Activated CD4-positive, CD25-positive, alpha-beta regulatory T cell treated with anti-CD3 and anti-CD28 coated beads, Interleukin-2, amount 50 U/mL, for 72 hours (primary cell): ENCODE results near the gene LAMA3.

Experiments
- DNase-seq: peaks from one replicate; pipeline ENCODE4 v3.0.0; 2021

The LAMA3 gene

DNA sequence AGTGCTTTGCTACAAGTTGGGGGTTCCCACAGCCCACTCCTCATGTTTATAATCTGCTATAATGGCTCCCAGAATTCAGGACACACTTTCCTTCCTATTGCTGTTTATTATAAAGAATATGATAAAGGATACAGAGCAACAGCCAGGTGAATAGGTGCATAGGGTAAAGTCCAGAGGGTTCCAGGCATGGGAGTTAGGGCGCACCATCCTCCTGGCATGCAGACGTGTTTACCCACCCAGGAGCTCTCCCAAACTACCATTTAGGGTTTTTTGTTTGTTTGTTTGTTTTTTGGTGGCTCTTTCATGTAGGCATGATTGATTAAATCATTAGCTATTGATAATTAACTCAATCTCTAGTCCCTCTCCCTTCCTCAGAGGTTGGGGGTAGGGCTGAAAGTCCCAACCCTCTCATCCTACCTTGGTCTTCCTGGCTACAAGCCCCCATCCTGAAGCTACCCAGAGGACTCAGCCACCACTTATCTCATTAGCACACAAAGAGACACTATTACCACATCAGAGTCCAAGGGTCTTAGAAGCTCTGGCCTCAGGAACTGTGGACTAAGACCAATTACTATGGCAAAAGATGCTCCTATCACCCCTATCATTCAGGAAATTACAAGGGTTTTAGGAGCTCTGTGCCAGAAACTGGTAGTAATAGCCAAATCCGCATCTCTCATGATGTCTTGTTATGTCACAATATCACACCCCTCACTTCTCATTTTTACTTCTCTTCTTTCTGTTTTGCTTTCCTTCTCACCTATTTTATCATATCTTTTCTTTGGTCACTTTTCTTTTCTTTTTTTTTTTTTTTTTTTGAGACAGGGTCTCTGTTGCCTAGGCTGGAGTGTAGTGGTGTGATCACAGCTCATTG lies 170.4 kb downstream of the LAMA3 start:
- DNase-seq: no peak

DNA sequence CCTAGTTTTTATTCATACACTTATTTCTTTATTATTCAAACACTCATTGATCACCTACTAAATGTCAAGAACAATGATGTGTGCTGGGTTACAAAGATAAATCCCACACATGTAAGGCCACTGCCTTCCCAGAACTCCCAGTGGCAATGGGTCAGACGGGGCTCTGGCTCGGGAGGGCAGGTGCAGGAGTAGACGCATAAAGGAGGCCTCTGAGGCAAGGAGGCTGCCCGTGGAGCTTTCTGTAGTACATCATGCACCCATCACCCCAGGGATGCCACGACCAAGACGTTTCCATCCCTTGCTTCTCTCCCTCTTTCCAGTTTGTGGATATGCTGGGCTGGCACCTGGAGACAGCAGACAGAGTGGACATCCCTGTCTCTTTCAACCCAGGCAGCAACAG lies 172.1 kb downstream of the LAMA3 start:
- DNase-seq: no peak

DNA sequence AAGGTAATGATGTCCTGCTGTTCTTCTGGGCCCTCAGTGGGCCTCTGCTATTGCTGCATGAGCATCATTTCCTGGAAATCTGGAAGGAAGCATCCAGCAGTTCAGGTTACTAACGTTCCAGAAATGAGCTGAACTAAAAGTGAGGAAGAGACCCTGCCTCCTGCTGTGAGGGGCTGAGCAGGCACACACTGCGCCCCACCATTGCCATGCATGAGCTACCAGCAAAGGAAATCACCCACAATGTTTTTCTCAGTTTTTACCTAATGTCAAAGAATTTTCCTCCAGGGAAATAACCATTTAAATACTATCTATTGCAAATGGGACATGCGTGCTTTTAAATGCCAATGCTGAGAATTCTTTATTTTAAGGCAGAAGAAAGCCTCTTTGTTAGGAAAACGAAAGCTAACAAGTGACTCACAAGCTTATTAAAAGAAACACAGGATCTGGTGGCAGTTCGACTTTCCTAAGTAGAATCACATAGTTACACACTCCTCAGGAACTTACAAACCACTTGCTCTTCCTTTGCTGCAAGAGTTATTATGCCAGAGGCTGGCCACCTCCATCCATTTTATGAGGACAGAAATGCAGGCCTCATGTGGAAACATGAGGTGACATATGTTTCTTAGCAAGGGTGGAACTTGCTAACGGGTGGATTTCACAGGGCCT lies 172.7 kb downstream of the LAMA3 start:
- no peak for DNase-seq

DNA sequence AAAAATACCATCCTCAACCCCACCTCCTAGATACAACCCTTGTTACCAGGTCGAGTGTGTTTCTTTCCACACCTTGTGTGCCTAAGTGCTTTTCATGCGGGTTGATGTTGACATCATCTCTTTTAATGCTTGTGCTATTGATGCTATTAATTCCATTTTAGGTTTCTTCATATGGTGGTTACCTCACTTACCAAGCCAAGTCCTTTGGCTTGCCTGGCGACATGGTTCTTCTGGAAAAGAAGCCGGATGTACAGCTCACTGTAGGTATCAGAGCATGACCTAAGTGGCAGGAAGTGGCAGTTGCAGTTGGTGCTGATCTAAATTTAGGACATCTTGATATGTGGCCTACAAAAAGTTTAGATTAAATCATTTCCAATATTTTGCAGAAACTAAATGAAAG lies 175.4 kb downstream of the LAMA3 start:
- DNase-seq: no peak

DNA sequence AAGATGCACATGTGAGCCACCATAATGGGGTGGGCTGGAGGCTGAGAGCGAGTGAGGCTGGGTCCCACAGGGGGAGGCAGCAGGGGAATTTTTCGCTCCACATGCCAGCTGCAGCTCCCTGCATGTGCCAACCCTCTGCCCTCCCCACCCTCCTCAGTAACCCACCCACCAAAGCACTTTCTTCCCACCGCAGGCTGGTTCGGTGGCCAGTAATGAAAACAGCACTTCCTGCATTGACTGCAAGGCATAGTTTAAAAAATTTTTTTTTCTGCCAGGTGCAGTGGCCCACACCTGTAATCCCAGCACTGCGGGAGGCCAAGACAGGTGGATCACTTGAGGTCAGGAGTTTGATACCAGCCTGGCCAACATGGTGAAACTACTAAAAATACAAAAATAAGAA lies 177.8 kb downstream of the LAMA3 start:
- no peak for DNase-seq

DNA sequence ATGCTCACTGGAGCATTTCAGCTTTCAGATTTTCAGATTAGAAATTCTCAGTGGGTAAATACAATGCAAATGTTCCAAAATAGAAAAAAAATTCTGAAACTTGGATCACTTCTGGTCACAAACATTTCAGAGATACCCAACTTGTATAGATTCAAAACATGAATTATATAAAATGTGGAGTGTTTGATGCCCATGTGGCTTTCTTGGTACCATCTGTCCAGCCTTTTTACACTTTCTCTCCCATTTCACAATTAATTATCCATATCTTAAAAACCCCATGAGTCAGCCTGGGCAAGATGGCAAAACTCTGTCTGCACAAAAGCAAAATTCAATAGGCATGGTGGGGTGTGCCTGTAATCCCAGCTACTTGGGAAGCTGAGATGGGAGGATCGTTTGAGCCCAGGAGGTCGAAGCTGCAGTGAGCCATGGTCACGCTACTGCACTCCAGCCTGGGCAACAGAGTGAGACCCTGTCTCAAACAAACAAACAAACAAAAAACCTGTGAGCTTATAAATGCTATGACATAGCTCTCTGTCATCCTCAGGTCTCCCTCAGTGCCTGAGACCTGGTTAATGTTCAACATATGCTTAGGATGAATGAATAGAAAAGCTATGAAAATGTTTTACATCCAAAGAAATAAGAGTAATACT lies 179.0 kb downstream of the LAMA3 start:
- DNase-seq: no peak

DNA sequence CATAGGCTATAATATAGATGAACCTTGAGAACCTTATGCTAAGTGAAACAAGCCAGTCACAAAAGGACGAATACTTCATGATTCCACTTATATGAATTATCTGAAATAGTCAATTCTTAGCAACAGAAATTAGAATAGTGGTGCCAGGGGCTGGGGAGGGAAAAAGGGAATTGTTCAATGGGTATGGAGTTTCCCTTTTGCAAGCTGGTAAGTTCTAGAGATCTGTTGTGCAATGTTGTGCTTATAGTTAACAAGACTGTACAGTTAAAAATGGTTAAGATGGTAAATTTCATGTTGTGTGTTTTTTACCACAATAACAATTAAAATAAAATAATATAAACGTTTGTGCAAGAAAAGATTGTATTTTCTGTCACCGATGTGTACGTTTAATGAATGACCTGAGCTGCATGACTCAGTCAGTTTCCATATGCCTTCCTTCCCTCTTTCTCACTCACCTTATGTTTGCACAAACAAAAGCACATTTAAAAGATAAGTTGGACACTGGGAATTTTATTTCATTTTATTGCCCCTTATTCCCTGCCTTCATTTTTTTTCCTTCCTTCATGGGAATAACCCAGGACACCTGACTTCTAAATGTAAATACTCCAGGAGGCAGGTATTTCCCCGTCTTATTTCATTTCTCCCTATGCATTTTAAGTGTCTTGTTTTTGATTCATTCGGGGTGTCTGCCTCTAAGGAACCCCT lies 181.6 kb downstream of the LAMA3 start:
- no peak for DNase-seq

DNA sequence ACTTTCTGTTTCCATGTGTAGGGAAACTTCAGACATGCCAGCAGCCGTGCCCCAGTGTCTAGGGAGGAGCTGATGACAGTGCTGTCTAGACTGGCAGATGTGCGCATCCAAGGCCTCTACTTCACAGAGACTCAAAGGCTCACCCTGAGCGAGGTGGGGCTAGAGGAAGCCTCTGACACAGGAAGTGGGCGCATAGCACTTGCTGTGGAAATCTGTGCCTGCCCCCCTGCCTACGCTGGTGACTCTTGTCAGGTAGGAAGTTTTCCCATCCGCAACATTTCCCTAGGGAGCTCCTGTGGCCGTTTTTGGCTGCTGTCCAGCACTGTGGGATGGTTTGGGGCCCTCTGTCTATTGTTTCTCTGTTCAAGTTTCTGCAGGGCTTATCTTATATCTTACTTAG lies 182.2 kb downstream of the LAMA3 start:
- peak; percentile 35 for DNase-seq

DNA sequence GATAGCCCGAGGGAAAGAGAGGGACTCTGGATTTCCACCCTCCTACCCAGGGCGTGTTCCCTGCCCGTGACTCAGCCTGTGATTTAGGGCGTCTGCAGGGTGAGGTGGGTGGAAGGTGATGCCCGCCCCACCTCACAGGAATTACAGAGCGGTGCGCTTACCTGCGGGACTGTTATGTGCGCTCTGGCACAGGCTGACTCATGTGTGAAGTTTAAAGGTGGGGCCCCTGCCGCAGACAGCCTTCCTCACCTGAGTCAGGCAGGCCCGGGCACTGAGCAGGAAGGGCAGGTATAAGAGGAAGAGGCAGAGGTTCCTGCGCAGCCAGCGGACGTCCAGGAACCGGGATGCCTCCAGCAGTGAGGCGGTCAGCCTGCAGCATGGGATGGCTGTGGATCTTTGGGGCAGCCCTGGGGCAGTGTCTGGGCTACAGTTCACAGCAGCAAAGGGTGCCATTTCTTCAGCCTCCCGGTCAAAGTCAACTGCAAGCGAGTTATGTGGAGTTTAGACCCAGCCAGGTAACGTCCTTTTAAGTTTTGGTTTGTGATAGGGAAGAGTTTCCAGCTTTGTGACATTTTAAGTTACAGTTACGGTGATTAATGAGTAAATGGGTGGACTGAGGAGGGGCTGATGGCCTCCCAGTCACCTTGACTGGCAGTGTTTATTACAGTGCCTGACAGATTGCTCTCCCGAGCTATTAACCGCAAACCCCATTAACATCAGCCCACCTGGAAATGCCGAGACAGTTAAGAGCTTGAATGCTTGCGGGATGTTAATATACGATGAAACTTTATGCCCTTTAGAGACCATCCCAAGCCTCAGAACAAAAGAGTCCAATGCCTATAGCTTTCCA lies 183.7 kb downstream of the LAMA3 start:
- DNase-seq: no peak

DNA sequence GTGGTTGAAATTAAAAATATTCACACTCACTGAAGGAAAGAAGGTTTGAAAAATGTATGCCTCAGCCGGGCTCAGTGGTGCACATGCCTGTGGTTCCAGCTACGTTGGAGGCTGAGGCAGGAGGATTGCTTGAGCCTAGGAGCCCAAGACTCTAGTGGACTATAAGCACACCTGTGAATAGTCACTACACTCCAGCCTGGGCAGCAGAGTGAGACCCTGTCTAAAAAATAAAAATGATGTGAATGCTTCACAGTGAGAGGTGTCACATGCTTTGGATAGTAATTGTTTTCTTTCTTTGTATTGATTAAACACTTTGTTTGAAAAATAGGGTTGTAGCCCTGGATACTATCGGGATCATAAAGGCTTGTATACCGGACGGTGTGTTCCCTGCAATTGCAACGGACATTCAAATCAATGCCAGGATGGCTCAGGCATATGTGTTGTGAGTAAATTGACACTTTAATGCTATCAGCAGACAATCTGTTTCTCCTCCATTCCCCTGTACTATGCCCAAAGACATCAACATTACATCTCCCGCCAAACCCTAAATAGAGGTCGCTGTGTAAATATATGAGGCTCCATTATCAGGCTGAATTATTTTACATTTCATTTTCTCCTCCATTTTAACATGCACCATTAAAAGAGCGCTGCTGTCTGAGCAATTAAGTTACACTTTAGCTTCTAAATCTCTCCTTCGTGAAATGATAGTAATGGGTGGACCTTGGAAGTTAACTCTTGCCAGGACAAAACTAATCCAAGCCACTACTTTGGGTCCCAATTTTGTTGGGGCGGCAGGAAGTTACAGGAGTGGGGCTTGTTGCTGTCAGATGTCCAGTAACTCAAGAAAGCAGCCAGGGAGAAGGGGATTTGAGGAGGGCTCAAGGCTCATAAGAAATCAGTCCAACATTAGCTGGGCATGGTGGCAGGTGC lies 187.0 kb downstream of the LAMA3 start:
- no peak for DNase-seq

DNA sequence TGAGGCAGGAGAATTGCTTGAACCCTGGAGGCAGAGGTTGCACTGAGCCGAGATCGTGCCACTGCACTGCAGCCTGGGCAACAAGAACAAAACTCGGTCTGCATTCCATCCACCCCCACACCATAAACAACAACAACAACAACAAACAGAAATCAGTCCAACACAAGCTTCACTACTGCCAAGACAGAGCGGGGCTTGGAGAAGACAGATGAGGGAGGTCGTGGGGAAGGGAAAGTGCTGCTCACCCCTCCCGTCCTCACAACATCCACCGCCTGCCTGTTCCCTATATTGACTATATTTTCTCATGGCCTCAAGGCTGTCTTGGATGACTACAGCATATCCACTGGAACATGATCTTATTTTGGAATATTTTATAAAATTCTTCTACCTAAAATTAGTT lies 187.7 kb downstream of the LAMA3 start:
- no peak for DNase-seq

DNA sequence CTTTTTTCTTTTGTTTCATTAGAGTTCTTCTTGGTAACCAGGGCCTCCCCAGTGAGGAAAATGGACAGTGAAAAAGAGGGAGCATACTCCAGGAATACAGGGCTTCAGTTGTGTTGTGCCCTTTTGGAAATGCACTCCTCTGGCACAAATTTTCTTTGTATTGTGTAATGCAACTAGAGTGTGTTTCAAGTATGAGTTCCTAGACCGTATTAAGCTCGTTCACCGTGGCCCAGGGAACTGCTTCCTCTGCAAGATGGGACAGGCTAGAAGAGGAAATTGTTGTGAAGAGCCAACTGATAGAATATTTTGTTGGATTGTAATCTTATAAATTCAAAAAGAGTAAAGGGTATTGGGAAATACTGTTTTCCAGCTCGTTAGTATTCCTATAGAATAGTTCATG lies 188.1 kb downstream of the LAMA3 start:
- DNase-seq: no peak

DNA sequence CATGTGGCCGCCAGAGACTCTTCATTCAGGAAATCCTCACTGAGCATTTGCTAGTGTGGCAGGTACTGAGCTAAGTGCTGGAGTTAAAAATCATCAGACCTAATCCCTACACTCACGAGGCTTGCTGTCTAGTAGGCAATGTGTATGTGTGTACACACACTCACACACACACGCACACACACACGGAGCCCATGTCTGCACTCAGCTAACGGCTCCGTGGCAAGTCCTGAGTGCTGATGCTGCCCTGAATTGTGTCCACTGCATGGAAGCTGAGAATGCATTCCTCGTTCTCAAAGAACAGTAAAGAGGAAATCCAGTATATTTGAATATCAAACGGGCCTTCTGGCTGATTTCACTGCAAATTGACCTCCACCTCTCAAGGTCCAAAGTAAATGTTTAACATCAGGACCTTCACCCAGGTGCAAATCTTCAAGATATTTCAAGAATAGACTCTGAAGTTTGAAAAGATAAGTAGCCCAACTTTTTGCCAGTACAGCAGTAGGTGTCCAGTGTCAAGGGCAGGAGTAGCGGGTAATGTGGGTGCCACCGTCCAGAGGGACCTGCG lies 189.2 kb downstream of the LAMA3 start:
- no peak for DNase-seq

DNA sequence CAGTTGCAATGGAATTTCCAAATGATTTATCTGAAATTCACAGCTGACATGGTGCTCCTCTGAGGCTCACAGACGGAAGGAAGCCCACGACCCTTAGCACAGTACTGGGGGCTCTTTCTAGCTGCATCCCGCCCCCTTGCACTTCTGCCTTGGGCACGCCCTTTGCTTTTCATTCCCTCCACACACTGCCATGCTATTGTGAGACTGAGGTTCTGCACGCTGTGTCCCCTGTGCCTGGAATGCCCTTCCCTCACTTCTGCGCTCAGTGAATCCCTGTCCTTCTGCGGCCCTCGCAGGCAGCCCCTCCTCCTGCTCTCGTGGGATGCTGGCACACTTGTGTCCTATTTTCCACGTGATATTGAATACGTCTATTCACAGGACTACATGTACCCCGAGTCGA lies 189.9 kb downstream of the LAMA3 start:
- no peak for DNase-seq

DNA sequence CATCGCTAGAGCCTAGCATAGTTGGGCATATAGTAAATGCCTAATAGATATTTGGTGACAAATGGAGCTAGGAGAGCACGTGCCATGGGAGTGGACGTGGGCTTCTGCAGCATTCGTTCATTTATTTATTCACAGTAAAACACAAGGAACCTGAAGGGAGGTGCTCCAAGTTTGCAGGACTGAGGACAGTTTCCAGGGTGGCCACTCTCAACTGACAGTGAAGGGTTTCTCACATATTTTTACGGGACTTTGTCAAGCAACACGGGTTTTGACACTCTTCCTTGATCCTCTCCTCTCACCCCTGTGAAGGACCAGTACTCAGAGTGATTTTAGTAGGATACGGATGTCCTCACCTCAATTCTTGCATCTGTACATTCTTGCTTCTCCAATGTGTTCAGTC lies 190.3 kb downstream of the LAMA3 start:
- DNase-seq: no peak

DNA sequence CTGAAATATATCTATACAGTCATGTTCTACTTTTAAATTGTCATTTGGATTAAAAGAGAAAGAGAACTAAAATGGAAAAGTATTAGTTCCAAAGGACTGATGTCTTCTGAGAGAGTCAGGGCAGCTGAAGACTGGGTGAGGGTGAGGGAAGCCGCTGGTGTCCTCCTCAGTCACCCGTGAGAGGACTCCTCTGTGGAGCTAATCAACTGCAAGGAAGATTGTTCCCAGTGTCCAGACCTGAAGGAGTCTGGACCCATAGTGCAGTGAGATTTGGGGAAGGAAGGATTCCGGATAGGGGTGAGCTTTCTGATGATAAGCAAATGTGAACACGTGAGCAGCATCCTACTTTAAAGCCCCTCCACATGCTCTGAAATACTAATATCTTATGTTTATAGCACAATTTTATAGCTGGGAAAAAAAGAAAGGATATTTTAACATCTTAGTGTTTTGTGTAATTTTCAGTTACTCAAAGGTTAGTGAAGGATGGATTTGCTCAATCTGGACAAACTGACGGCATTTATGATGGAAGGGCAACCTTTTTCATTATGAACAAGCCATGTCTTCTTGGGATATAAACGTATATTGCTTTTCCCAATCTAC lies 190.8 kb downstream of the LAMA3 start:
- no peak for DNase-seq

DNA sequence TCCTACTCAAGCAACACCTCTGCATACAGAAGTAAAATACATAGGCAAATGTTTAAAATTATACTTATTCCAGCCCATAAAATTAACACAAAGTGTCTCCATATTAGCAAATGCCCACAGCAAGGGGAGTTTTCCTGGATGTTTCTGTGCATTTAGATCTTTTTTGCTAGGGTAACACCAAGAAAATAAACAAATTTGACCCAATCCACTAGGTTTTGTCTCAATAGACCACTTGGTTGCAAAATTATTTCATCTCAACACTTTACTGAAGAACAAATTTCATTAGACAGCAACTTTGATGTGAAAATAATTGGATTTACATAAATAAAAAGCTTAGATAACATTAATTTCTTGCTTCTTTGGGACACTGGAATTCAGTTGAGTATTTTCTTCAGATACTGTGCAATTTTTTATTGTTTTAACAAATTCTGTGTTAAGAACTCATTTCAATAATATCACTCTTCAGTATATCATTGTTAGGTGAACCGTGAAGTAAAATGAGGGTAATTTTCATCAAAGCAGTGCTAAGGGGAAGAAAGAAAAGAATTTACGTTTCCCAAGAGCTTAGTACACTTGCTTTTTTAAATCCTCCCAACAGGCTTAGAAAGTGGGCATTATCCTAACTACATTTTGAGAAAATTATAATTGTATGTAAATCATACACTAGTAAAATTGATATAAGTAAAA lies 191.8 kb downstream of the LAMA3 start:
- no peak for DNase-seq

DNA sequence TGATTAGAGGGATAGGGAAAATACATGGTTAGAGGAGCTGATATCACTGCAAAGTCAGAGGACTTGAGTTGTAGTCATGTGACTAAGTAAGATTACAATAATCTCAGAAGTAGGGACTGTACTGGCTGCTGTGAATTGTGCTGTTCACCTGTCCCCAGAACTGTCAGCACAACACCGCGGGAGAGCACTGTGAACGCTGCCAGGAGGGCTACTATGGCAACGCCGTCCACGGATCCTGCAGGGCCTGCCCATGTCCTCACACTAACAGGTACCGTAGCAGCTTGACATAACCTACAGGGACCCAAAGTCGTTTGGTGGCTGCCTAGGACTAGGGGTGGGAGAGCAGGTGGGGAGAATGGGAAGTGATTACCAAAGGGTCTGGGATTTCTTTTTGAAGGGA lies 192.5 kb downstream of the LAMA3 start:
- no peak for DNase-seq

DNA sequence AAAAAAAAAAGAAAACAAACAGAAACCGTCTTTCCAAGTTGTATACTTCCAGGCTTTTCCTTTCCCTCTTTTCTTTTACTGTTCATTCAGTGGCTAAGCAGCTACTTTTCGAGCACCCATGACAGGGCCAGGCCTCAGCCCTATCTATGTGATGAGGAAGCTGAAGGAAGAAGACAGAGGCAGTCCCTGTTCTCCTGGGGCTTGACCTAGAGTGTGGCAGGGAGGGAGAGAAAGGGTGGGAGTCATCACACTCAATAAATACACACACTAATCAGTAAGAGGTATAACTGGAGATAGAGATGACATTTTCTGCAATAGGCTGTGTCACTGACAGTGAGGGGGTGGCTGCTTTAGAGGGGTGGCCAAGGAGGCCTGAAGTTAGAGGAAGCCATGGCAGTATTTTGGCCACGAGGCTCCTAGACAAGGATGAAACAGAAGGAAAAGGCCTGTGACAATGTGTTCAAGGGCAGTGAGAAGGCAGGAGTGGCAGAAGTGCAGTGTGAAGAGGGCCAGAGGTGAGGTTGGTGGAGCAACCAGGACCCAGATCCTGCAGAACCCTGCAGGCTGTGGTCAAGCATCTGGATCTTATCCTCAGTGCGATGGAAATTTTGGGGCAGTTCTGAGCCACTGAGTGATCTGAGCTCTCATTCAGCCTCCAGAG lies 193.5 kb downstream of the LAMA3 start:
- DNase-seq: no peak
